GM18499 (cell line): Measurements from ENCODE around the gene CNMD.
A peak's percentile ranks its signal among the peaks of the same experiment; 100 is the strongest.
"Not testable (repeated sequence)": the region's sequence is repeated elsewhere in the genome, so short reads cannot be mapped to it uniquely, and the experiment has no call there.

Source experiments
- ATAC-seq: cut with Tn5 transposase; IDR thresholded peaks from one replicate; pipeline ENCODE4 v1.9.1; 2021; ENCODE audit warnings: moderate number of reproducible peaks; ENCODE audit not compliant: insufficient read depth, unreplicated experiment

CNMD gene

GRCh38 chr13:52701728-52702465 lies 37.7 kb downstream of the CNMD start:
- no peak for ATAC-seq

GRCh38 chr13:52696566-52696965 lies 43.1 kb downstream of the CNMD start:
- no peak for ATAC-seq

GRCh38 chr13:52695856-52696255 lies 43.8 kb downstream of the CNMD start:
- peak; percentile 54 for ATAC-seq

GRCh38 chr13:52686376-52686775 lies 53.2 kb downstream of the CNMD start:
- ATAC-seq: no peak

GRCh38 chr13:52685806-52686205 lies 53.8 kb downstream of the CNMD start:
- ATAC-seq: not testable (repeated sequence)

- no peak for ATAC-seq
These were observed 61.8 kb downstream of the CNMD start for GRCh38 chr13:52677823-52678222.

GRCh38 chr13:52673465-52673864 lies 66.2 kb downstream of the CNMD start:
- ATAC-seq: no peak

GRCh38 chr13:52670726-52671125 lies 68.9 kb downstream of the CNMD start:
- no peak for ATAC-seq

GRCh38 chr13:52669677-52670076 lies 69.9 kb downstream of the CNMD start:
- ATAC-seq: no peak

- ATAC-seq: no peak
These were observed 74.3 kb downstream of the CNMD start for GRCh38 chr13:52665325-52665724.

GRCh38 chr13:52664272-52664671 lies 75.3 kb downstream of the CNMD start:
- ATAC-seq: no peak

GRCh38 chr13:52659340-52659739 lies 80.3 kb downstream of the CNMD start:
- no peak for ATAC-seq
